HG03064 (cell line): ENCODE measurements around the gene SMIM35.
A peak's percentile ranks its signal among the peaks of the same experiment; 100 is the strongest.

Experiments
- ATAC-seq: cut with Tn5 transposase; IDR thresholded peaks from one replicate; pipeline ENCODE4 v1.9.1; 2021; ENCODE audit warnings: low read depth; ENCODE audit not compliant: unreplicated experiment

The SMIM35 gene

GRCh38 chr11:118046051-118046963 lies 40.5 kb downstream of the SMIM35 start:
- no peak for ATAC-seq

- no peak for ATAC-seq
Measured at GRCh38 chr11:118045191-118045590, 41.6 kb downstream of the SMIM35 start.

- no peak for ATAC-seq
Measured at GRCh38 chr11:118042796-118043195, 44.0 kb downstream of the SMIM35 start.

- no peak for ATAC-seq
Measured at GRCh38 chr11:118042141-118042540, 44.6 kb downstream of the SMIM35 start.

- no peak for ATAC-seq
Measured at GRCh38 chr11:118033443-118033842, 53.3 kb downstream of the SMIM35 start.

GRCh38 chr11:118028626-118029025 lies 58.1 kb downstream of the SMIM35 start:
- no peak for ATAC-seq

GRCh38 chr11:118027694-118028093 lies 59.1 kb downstream of the SMIM35 start:
- no peak for ATAC-seq

GRCh38 chr11:118021146-118021545 lies 65.6 kb downstream of the SMIM35 start:
- no peak for ATAC-seq

- ATAC-seq: no peak
Measured at GRCh38 chr11:118018401-118018800, 68.4 kb downstream of the SMIM35 start.

GRCh38 chr11:118017631-118018315 lies 69.0 kb downstream of the SMIM35 start:
- no peak for ATAC-seq

- ATAC-seq: no peak
Measured at GRCh38 chr11:118017111-118017510, 69.7 kb downstream of the SMIM35 start.

- no peak for ATAC-seq
Measured at GRCh38 chr11:118016104-118016503, 70.7 kb downstream of the SMIM35 start.

- ATAC-seq: no peak
Measured at GRCh38 chr11:118015385-118015841, 71.3 kb downstream of the SMIM35 start.

- no peak for ATAC-seq
Measured at GRCh38 chr11:118014022-118014421, 72.7 kb downstream of the SMIM35 start.

GRCh38 chr11:118012083-118012669 lies 74.6 kb downstream of the SMIM35 start:
- ATAC-seq: no peak

- ATAC-seq: peak; percentile 66
Measured at GRCh38 chr11:118010738-118011461, 75.9 kb downstream of the SMIM35 start.

- ATAC-seq: no peak
Measured at GRCh38 chr11:118009864-118010737, 76.7 kb downstream of the SMIM35 start.

GRCh38 chr11:118008271-118008911 lies 78.4 kb downstream of the SMIM35 start:
- no peak for ATAC-seq

GRCh38 chr11:118007563-118008270 lies 79.0 kb downstream of the SMIM35 start:
- peak; percentile 46 for ATAC-seq
